Measurements from ENCODE around the gene TTBK2. TPM values are rescaled to one million over a fixed set of nuclear protein-coding genes. Genes with fewer than 3 reads are reported as not detected.

The TTBK2 gene
- total and polyA plus RNA-seq, 2 donors (not counting 1 experiment from before 2014, with no cell fraction given) = 4.3 to 39.6 TPM

DNA sequence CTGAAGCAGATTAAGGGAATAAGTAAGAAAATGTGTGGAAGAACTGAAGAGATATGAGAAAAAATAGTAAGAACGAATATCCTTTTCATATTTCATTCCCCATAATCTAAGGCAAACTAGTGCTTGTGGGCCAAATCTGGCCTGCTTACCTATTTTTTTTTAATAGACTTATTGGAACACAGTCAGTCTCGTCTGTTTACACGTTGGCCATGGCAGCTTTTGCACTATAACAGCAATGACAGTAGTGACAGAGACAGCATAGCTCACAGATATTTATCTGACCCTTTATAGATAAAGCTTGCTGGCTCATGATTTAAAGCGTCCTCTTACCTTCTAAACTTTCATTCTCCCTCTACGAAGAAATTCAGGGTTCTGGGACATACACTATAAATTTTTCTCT lies 133.6 kb downstream of the TTBK2 start:
- Histone ChIP-seq H4K20me1 (ENCODE audit: control insufficient read depth, insufficient read depth, low read length, poor library complexity, severe bottlenecking) (no peaks in the 10 kb centered on the region), H3K4me2 (replicated peaks; ENCODE audit: low read depth, low read length, poor library complexity, severe bottlenecking) (no peak overlapping the region), H3K9me3 (ENCODE audit: control extremely low read depth in 1 of 3, control insufficient read depth in 2 of 3, insufficient read depth in 1 of 3, low read length in 2 of 3) (no peaks in the 10 kb centered on the region), H3K27ac (ENCODE audit: low read length in 2 of 2) (no peak overlapping the region), H3K36me3 (replicated peaks in 1 of 2; ENCODE audit: control extremely low read depth in 1 of 2, control insufficient read depth in 1 of 2, extremely low read depth in 1 of 2, insufficient read depth in 2 of 2, low read length in 1 of 2) (peaks cover 0 to 3% of the 10 kb centered on the region in 2 experiments), H3K27me3 (replicated peaks in 1 of 4; ENCODE audit: control extremely low read depth in 1 of 4, control insufficient read depth in 3 of 4, insufficient read depth in 4 of 4, low read length in 3 of 4) (no peaks in the 10 kb centered on the region), H2AFZ (ENCODE audit: insufficient read depth, low read depth, low read length, poor library complexity, severe bottlenecking) (no peak overlapping the region), H3K4me3 (ENCODE audit: control extremely low read depth in 1 of 5, extremely low read depth in 1 of 5, insufficient read depth in 1 of 5, low read depth in 2 of 5, low read length in 4 of 5) (no peak overlapping the region), H3K4me1 (ENCODE audit: control insufficient read depth in 2 of 2, insufficient read depth in 2 of 2, low read length in 2 of 2) (no peaks in the 10 kb centered on the region), H3K79me2 (ENCODE audit: control insufficient read depth, insufficient read depth, low read length) (no peaks in the 10 kb centered on the region), H3K9ac (ENCODE audit: low read length) (no peak overlapping the region)
- no peaks in the 10 kb centered on the region for H3K4me1 Mint-ChIP-seq
- no peak for ATAC-seq (ENCODE audit: low read depth)
- no peaks in the 10 kb centered on the region for H3K9me3 Mint-ChIP-seq (ENCODE audit: insufficient read depth)
- H3K27me3 Mint-ChIP-seq = no peaks in the 10 kb centered on the region
- H3K4me3 Mint-ChIP-seq = no peak overlapping the region
- ChIA-PET POLR2A (no interaction called here), CTCF (no interaction called here)
- WGBS (ENCODE audit: insufficient coverage) = 100% methylated on average over 3 of the region's 5 CpGs
- intact Hi-C loops (cut with micrococcal nuclease) = no loop called here
- TF ChIP-seq EZH2 (IDR thresholded peaks at IDR 0.05; ENCODE audit: borderline replicate concordance, insufficient read depth, low read depth, low read length, poor library complexity, severe bottlenecking) = no peak
- TF ChIP-seq, protein P1, sequence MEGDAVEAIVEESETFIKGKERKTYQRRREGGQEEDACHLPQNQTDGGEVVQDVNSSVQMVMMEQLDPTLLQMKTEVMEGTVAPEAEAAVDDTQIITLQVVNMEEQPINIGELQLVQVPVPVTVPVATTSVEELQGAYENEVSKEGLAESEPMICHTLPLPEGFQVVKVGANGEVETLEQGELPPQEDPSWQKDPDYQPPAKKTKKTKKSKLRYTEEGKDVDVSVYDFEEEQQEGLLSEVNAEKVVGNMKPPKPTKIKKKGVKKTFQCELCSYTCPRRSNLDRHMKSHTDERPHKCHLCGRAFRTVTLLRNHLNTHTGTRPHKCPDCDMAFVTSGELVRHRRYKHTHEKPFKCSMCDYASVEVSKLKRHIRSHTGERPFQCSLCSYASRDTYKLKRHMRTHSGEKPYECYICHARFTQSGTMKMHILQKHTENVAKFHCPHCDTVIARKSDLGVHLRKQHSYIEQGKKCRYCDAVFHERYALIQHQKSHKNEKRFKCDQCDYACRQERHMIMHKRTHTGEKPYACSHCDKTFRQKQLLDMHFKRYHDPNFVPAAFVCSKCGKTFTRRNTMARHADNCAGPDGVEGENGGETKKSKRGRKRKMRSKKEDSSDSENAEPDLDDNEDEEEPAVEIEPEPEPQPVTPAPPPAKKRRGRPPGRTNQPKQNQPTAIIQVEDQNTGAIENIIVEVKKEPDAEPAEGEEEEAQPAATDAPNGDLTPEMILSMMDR (IDR thresholded peaks at IDR 0.05) = no peak
- DNase-seq = no peak
- no peak overlapping the region for H3K27ac Mint-ChIP-seq

DNA sequence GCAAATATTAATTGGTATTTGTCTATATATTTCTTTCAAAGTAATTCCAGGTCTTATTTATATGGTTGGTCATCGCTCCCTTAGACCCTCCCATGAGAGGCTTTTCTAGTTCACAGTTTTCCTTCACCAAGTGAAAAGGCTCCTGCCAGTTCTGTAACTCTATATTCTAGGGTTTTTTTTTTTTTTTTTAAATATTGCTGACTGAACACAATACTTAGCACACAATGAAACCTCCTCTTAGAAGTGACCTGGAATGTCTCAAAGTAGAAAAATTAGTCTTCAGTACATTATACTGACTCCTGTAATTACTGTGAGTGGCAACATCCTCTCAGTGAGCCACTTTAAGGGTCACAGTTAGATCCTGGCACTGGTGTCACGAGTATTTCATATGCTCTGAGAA lies 135.0 kb downstream of the TTBK2 start:
- H3K4me3 Mint-ChIP-seq = no peak overlapping the region
- CTCF ChIA-PET = interaction anchor here (0.7 kb wide), 1 partner anchor 139 kb away, joined by 4 read pairs; no protein-coding TSS in a partner anchor
- intact Hi-C loops (cut with micrococcal nuclease) = no loop called here
- no peaks in the 10 kb centered on the region for H3K27me3 Mint-ChIP-seq
- no peaks in the 10 kb centered on the region for H3K4me1 Mint-ChIP-seq
- Histone ChIP-seq H3K27ac (ENCODE audit: low read length in 2 of 2) (no peak overlapping the region), H3K36me3 (replicated peaks in 1 of 2; ENCODE audit: control extremely low read depth in 1 of 2, control insufficient read depth in 1 of 2, extremely low read depth in 1 of 2, insufficient read depth in 2 of 2, low read length in 1 of 2) (peaks cover 0 to 3% of the 10 kb centered on the region in 2 experiments), H3K4me3 (ENCODE audit: control extremely low read depth in 1 of 5, extremely low read depth in 1 of 5, insufficient read depth in 1 of 5, low read depth in 2 of 5, low read length in 4 of 5) (no peak overlapping the region), H2AFZ (ENCODE audit: insufficient read depth, low read depth, low read length, poor library complexity, severe bottlenecking) (no peak overlapping the region), H3K9me3 (ENCODE audit: control extremely low read depth in 1 of 3, control insufficient read depth in 2 of 3, insufficient read depth in 1 of 3, low read length in 2 of 3) (no peaks in the 10 kb centered on the region), H3K79me2 (ENCODE audit: control insufficient read depth, insufficient read depth, low read length) (no peaks in the 10 kb centered on the region), H3K9ac (ENCODE audit: low read length) (no peak overlapping the region), H4K20me1 (ENCODE audit: control insufficient read depth, insufficient read depth, low read length, poor library complexity, severe bottlenecking) (no peaks in the 10 kb centered on the region), H3K4me1 (ENCODE audit: control insufficient read depth in 2 of 2, insufficient read depth in 2 of 2, low read length in 2 of 2) (no peaks in the 10 kb centered on the region), H3K4me2 (replicated peaks; ENCODE audit: low read depth, low read length, poor library complexity, severe bottlenecking) (no peak overlapping the region), H3K27me3 (replicated peaks in 1 of 4; ENCODE audit: control extremely low read depth in 1 of 4, control insufficient read depth in 3 of 4, insufficient read depth in 4 of 4, low read length in 3 of 4) (no peaks in the 10 kb centered on the region)
- no peak for ATAC-seq (ENCODE audit: low read depth)
- H3K27ac Mint-ChIP-seq = no peak overlapping the region
- POLR2A ChIA-PET = no interaction called here
- DNase-seq = no peak
- no peak for TF ChIP-seq EZH2 (IDR thresholded peaks at IDR 0.05; ENCODE audit: borderline replicate concordance, insufficient read depth, low read depth, low read length, poor library complexity, severe bottlenecking)
- TF ChIP-seq, protein P1 (IDR thresholded peaks at IDR 0.05) = no peak
- H3K9me3 Mint-ChIP-seq (ENCODE audit: insufficient read depth) = no peaks in the 10 kb centered on the region
- no CpG with 5 or more reads among the region's 2 CpGs for whole genome bisulfite sequencing (ENCODE audit: insufficient coverage)

All from B cell (primary cell).